Measurements from ENCODE around the gene UVSSA.
"Not testable (repeated sequence)": the region's sequence is repeated elsewhere in the genome, so short reads cannot be mapped to it uniquely, and the experiment has no call there.

UVSSA gene

DNA sequence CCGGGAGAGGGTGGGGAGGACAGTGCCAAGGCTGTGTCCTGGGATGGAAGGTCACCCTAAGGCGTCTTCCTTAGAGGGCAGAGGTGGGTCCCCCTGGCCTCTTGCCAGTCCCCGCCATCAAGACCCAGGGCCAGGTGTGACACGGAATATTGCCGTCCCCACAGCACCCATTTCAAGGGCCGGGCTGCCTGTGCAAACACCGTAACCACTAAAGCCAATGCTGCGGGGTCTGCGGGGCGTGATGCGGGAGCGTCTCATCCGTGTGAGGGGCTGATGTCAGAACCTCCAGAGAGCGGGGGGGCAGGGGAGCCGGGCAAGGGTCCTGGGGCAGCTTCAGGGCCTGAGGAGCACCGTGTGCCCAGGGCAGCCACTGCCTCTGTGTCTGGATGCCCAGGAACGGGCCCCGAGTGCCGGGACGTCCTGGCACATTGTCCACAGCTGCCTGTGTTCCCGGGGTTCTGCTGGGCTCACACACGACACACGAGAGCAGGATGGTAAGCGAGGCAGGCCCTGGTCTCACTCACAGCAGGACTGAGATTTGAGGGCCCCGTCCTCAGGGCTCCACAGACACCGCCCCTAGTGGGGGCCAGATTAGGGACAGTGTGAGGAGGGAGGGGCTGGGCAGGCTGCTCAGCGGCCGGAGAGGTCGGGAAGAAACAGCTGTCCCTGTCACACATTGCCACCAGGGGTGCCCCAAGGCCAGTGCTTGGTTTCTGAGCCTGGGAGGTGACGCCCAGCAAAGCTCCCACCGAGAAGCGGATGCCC is 30.0 kb downstream of the UVSSA start:
- DNase-seq (ENCODE audit: low read depth in 2 of 2): no peak

DNA sequence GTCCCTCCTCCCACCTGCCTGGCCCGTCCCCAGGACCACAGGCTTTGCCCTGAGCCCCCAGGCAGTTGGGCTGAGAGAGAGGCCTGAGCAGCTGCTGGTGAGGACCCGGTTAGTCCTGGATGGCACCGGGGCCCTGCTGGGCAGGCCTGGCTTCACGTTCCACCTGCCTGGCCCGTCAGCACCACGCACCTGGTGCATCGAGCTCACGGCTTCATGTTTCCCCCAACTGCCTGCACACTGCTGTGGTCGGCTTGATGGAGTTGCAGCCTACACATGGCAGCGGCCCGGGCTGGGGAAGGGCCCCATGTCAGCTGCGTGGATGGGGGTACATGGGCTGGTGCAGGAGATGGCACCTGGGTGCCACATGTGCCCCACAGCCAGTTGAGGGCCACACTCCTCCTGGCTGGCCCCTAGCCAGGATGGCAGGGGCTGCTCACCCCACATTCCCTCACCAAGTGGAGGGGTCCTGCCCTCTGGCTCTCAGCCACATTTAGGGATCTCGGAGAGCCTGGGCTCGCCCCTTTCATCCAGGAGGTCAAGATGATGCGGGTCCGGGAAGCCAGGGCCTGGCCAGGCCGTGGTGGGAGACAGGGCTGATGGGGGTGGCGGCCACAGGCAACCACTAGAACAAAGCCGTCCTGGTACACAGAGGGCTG is 30.7 kb downstream of the UVSSA start:
- DNase-seq (ENCODE audit: low read depth in 2 of 2): no peak

DNA sequence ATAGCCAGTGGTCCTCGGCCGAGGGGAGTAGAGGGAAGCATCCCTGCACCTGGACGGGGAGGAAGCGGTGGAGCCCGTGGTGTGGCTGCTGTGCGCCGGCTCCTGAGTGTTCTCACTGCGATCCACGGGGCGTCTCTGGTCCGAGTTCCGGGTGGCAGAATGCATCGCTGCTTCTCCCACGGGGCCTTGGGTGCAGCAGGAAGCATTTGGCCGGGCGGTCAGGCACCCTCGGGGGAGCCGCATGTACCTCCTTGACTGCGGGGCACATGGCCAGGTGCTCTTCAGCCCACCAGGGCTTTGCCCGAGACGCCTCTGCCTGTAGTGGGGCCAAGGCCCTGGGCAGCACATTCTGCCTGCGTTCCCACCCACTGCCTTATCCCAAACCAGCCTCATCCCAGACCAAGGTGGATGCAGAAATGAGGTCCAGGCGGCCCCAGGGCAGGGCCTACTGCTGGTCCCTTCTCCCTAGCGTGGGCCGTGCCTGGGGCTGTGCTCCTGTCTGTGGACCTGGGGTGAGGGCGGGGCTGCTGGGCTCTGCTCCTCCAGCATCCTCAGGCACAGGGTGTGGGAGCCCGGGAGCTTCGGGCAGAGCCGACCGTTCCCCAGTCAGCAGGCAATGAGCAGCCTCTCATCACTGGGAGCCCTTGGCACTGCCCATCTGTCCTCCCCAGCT is 31.7 kb downstream of the UVSSA start:
- DNase-seq (ENCODE audit: low read depth in 2 of 2): no peak

DNA sequence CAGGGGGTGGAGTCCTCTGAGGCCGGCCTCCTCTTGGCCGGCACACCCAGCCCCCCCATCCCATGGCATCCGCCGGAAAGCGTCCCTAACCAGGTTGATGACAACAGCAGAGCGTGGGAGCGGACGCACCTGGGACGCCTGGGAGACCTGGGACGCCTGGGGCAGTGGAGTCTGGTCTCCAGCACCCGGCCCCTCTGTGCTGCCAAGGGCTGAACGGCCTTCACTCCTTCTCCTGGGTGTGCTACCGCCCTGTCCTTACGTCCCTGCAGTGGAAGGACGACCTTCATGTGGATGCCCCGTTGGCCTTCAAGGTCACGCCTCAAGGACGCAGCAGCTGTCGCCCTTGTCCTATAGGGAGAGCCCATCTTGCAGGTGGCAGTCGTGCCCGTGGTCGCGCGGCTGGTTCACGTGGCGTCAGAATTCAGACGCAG is 32.4 kb downstream of the UVSSA start:
- no peak for DNase-seq (ENCODE audit: low read depth in 2 of 2)

DNA sequence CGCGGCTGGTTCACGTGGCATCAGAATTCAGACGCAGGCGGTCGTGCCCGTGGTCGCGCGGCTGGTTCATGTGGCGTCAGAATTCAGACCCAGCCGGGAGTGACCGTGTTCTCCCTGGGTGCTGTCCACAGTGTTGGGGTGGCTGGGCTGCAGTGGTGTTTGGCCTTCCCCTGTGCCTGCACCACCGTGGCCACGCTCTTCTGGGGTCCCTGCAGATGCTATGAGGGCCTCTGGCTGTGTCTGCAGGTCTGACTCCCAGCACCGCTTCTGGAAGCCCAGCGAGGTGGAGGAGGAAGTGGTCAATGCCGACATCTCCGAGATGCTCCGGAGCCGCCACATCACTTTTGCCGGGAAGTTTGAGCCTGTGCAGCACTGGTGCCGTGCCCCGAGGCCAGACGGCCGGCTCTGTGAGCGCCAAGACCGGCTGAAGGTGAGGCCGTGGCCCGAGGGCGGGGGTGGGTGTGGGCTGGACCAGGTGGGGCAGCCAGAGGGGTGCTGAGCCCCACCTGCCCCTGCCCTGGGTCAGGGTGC is 32.9 kb downstream of the UVSSA start:
- no peak for DNase-seq (ENCODE audit: low read depth in 2 of 2)

DNA sequence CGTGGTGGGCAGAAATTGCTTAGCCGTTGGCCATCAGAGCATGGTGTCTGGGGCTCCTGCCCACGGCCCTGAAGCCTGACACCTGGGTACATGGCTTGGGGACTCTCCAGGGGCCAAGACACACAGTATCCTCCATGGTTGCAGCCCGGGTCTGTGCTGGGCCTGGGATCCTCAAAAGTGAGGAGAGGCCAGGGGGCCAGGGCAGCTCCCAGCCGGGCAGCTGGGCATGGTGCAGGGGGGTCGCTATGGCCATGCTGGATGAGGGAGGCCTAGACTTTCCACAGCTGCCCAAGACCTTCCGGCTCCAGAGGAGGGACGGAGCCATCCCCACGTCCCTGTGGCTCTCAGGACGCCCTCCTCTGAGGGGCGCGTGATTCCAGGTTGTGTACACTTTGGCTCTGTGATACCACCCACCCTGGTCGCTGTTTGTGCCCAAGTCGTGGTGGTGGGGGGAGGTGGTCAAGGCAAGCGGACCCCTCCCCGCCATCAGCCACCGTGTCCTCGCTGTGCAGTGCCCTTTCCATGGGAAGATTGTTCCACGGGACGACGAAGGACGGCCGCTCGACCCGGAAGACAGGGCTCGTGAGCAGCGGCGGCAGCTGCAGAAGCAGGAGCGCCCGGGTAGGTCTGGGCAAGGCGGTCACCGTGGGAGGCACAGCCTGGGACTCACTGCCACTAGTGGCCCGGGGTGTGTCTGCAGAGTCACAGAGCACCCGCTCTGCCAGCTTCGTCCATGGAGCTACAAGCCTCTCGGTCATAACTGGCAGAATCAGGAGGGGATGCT is 33.6 kb downstream of the UVSSA start:
- no peak for DNase-seq (ENCODE audit: low read depth in 2 of 2)

DNA sequence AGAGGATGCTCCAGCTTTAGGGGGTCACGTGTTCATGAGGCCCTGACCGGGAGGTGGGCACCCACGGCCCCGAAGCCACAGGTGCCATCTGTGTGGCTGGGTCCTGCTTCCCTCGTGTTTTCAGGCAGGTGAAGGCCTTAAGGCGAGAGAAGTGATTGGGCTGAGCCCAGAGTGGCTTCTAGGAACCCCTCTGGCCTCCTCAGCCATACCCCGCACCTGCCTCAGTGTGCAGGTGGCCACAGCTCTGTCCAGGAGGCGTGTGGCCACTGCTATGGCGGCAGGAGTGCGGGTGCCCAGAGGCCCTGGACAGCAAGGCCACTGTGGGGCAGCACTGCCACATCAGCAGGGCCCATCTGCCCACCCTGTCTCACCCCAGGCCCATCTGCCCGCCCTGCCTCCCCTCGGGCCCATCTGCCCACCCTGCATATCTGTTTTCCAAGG is 34.2 kb downstream of the UVSSA start:
- DNase-seq (ENCODE audit: low read depth in 2 of 2): no peak

DNA sequence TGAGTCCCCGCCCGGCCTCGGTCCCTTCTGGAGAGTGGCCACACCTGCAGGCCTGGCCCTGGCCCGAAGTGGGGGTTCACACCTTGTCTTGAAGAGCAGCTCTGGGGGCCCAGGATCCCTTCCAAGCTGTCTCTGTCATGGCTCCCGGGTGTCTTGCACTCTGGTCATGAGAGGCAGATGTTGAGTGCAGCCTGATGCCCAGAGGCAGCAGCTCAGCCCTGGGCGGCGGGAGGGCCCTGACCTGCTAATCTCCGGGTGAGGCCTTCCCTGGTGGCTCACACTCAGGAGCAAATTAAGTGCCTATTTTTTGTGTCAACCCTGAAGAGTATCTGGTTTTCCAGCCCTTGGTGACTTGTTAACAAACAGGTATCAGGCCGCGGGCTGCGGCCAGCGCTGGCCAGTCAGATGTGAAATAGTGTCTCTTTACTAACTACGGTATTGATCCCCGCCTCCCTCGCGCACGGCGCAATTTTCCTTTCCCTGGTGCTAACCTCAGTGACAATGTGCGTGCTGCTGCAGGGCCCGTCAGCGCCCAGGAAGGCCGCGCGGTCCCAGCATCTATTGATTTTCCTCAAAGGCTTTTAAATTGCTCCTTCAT is 35.0 kb downstream of the UVSSA start:
- no peak for DNase-seq (ENCODE audit: low read depth in 2 of 2)

DNA sequence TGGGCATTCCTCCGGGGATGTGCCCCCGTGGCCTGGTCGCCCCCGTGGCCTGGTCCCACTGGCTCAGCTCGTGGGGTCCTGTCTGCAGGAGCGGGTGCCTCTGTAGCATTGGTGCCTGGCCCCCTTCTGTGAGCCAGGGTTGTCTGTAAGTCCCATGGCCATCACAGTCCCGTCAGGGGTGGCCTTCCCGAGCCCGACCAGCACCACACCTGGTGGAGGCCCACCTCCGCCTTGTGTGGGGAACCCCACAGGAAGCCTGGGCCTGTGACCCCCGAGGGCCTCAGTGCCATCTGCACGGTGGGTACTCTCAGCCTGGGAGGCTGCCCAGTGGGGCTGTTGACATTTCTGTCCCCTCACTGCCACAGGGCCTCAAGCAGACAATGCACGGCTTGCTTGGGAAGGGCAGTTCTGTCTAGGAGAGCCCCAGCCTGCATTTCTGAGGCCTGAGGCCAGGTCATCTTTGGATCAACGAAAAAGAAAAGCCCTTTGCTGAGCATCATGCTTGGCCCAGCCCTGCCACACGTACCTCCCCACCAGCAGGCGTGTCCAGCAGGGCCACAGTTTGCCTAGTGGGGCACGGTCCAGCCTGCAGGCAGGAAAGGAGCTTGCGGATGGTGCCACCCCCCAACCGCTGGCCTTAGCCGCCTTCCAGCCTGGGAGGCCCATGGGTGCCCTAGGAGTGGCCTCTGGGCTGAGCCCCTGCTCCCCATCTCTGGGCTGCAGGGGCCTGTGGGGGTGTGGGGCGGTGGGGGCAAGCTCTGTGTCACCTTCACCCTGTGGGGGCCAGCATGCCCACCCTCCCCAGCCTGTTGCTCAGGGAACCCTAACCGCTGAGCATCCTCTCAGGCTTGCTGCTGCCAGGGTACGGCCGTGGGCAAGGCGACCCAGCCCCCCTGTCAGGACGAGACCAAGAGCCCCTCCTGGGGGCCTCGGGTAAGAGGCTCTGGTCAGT is 36.0 kb downstream of the UVSSA start:
- no peak for DNase-seq (ENCODE audit: low read depth in 2 of 2)

DNA sequence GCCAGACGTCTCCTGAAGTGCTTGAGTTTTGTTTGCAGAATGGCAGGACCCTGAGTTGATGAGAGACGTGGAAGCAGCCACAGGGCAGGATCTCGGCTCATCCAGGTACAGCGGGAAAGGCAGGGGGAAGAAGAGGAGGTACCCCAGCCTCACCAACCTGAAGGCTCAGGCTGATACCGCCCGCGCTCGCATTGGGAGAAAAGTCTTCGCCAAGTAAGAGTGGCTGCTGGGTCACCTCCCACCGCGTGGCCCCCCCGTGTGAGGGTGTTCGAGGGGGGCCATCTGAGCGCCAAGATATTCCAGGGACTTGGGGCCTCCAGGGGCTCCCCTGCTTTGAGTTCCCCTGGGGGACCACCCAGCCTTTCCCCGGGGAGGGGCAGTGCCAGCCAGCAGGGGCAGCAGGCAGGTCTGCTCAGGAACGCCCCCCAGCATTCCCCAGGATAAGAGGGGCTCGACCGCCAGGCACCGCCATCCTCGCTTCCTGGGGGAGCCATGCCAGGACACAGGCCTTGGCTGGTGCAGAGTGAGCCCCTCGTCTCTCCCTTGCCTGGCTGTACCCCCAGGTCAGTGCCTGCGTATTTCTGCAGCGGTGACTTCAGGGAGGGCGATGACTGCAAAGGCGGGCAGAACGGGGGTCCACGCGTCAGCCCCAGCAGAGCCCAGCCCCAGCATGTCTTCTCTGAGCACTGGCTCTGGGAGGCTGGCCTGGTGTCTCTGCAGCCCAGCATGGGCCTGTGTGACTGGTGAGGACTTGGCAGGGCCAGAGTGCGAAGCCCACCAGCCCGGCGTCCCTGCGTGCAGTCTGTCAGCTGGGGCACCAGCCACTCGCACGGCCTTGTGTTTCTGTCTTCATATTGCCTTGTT is 37.0 kb downstream of the UVSSA start:
- DNase-seq (ENCODE audit: low read depth in 2 of 2): no peak

DNA sequence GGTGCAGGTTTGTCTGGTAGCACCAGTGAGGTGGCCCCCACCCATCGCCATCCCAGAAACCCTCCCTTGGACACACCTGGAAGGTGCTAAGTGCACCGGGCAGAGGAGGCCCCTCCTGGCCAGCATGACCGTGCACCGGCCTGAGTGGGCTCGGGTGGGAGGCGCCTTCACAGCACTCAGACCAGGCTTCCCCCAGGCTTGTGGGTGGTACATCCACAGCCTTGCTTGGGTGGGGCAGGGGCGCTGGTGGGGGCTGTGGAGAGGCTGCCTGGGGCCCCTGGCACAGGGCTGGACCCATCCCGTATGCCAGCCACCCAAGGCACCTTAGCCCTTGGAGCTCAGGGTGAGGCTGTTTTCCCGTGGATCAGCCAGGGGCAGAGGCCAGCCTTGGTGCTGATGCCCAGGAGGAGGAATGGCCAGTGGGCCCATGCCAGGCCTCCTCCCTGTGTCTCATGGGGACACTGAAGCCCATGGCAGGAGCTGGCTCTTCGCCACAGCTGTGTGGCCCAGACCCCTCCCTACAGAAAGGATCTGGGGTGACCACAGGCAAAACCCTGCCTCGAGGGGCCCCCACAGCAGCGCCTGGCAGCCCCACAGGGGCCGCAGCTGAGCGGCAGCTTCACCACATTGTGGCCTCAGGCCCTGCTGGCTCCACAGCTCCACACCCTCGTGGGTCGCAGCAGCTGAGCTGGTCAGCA is 37.8 kb downstream of the UVSSA start:
- DNase-seq (ENCODE audit: low read depth in 2 of 2): no peak

DNA sequence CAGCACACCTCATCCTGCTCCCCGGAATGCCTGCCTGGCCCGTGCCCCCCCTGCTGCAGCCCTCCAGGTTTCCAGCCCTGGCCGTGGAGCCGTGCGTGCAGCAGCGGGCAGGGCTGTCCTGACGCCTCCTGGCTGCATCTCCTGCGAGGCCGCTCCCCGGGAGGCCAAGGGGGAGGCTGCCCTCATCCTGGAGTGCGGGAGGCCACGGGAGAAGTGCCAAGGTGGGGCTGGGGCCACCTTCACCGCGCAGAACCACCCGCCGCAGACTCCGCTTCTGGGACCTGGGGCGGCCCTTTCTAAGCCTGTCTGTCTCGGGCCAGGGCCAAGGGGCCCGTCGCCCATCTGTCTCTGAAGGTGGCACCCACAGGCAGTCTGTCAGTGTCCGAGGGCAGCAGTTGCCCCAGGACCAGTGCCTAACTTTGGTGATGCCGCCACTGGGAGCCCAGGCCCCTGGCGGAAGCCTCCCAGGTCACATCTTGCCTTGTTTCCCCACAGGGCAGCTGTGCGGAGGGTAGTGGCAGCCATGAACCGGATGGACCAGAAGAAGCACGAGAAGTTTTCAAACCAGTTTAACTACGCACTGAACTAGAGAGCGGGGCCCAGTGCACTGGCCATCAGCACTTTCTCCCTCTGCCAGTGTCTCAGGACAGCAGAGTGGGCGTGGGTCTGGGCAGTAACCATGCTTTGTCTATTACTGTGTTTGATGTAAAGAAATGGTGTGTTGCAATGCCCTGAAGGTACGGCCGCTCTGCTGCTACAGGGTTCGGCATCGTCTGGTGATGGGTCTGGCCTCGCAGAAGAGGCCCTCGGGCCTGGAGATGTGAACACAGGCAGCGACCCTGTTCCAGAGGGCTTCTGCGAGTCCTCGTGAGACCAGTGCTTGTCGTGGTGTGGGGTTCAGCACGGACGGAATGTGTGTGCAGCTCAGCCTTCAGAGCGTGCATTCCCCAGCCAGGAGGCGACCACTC is 38.6 kb downstream of the UVSSA start:
- DNase-seq (ENCODE audit: low read depth in 2 of 2): no peak

DNA sequence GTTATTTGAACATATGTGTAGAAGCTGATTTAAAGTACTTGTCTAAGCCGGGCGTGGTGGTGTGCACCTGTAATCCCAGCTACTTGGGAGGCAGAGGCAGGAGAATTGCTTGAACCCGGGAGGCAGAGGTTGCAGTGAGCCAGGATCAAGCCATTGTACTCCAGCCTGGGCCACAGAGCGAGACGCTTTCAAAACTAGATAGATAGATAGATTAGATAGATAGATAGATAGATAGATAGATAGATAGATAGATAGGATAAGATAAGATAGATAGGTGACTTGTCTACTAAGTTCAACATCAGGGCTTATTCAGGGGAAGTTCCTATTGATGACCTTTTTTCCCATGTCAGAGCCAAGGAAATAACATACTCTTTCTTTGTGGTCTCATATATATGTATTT is 46.4 kb downstream of the UVSSA start:
- not testable (repeated sequence) for DNase-seq (ENCODE audit: low read depth in 2 of 2)

DNA sequence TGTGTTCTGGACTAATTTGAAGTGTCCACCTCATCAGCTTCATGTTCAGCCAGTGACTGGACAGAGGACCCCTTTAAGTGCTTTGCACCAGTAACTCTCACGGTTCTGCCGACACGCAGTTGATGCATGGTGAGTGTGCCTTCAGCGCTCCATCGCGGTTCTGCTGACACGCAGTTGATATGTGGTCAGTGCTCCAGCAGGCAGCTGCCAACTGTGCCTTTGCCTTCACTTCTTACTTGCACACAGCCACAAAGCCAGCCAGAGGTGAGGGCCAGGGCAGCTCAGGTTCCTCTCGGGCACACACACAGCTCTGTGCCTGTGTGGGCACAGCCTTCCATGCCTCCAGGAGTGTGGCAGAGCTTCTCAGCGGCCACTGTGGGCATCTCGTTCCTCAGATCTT is 46.9 kb downstream of the UVSSA start:
- no peak for DNase-seq (ENCODE audit: low read depth in 2 of 2)

DNA sequence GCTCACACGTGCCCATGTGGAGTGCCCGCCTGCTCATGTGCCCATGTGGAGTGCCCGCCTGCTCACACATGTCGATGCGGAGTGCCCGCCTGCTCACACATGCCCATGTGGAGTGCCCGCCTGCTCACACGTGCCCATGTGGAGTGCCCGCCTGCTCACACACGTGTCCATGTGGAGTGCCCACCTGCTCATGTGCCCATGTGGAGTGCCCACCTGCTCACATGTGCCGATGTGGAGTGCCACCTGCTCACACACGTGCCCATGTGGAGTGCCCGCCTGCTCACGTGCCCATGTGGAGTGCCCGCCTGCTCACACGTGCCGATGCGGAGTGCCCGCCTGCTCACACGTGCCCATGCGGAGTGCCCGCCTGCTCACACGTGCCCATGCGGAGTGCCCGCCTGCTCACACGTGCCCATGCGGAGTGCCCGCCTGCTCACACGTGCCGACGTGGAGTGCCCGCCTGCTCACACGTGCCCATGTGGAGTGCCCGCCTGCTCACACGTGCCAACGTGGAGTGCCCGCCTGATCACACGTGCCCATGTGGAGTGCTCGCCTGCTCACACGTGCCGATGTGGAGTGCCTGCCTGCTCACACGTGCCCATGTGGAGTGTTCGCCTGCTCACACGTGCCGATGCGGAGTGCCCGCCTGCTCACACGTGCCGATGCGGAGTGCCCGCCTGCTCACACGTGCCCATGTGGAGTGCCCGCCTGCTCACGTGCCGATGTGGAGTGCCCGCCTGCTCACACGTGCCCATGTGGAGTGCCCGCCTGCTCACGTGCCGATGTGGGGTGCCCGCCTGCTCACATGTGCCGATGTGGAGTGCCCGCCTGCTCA is 47.8 kb downstream of the UVSSA start:
- DNase-seq (ENCODE audit: low read depth in 2 of 2): not testable (repeated sequence)

DNA sequence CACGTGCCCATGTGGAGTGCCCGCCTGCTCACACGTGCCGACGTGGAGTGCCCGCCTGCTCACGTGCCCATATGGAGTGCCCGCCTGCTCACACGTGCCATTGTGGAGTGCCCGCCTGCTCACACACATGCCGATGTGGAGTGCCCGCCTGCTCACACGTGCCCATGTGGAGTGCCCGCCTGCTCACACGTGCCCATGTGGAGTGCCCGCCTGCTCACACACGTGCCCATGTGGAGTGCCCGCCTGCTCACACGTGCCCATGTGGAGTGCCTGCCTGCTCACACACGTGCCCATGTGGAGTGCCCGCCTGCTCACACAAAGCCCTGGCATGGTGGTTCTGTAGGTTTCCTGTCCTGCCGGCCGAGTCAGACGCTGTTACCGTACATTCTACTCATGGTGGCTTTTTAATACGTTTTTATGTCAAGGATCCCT is 48.4 kb downstream of the UVSSA start:
- not testable (repeated sequence) for DNase-seq (ENCODE audit: low read depth in 2 of 2)

Data from stimulated activated CD4-positive, alpha-beta T cell treated with anti-CD3 and anti-CD28 coated beads, Interleukin-1b, Interleukin-23, amount 100 ng/mL, for 4 hours (primary cell).